HG03354 (cell line): ENCODE data around the gene RRAGA.
A peak's percentile ranks its signal among the peaks of the same experiment; 100 is the strongest.
"Not testable (repeated sequence)": the region's sequence is repeated elsewhere in the genome, so short reads cannot be mapped to it uniquely, and the experiment has no call there.

ENCODE experiments used
- ATAC-seq: cut with Tn5 transposase; IDR thresholded peaks from one replicate; pipeline ENCODE4 v1.9.1; 2021; ENCODE audit warnings: mild to moderate bottlenecking; ENCODE audit not compliant: unreplicated experiment, poor library complexity, severe bottlenecking

Gene RRAGA

GRCh38 chr9:19048966-19049916 is at the start of gene RRAGA:
Gene RRAGA, plus strand, starts transcription at chr9:19049427. Its CDS starts 233 bp downstream, at chr9:19049660.
- peak; percentile 91 for ATAC-seq

GRCh38 chr9:19000133-19000532 is 49.1 kb upstream of the RRAGA start:
- no peak for ATAC-seq

GRCh38 chr9:19009391-19009965 is 39.7 kb upstream of the RRAGA start:
- ATAC-seq = no peak

- no peak for ATAC-seq
Measured at GRCh38 chr9:19018201-19018600, 31.0 kb upstream of the RRAGA start.

GRCh38 chr9:19020886-19021455 is 28.3 kb upstream of the RRAGA start:
- no peak for ATAC-seq

- ATAC-seq = not testable (repeated sequence)
Measured at GRCh38 chr9:19021649-19022048, 27.6 kb upstream of the RRAGA start.

GRCh38 chr9:19022206-19022605 is 27.0 kb upstream of the RRAGA start:
- no peak for ATAC-seq

- ATAC-seq = no peak
Measured at GRCh38 chr9:19023078-19023477, 26.1 kb upstream of the RRAGA start.

- ATAC-seq = no peak
Measured at GRCh38 chr9:19026375-19026774, 22.9 kb upstream of the RRAGA start.

- no peak for ATAC-seq
Measured at GRCh38 chr9:19027825-19028224, 21.4 kb upstream of the RRAGA start.

GRCh38 chr9:19028835-19029451 is 20.3 kb upstream of the RRAGA start:
- peak; percentile 78 for ATAC-seq

- ATAC-seq = no peak
Measured at GRCh38 chr9:19030899-19031298, 18.3 kb upstream of the RRAGA start.

GRCh38 chr9:19032406-19032805 is 16.8 kb upstream of the RRAGA start:
- ATAC-seq = no peak

GRCh38 chr9:19033015-19033414 is 16.2 kb upstream of the RRAGA start, which contains the start of gene SAXO1:
Gene SAXO1, minus strand, starts transcription at chr9:19033209. Its CDS starts 301 bp downstream, at chr9:19032908.
- ATAC-seq = no peak

GRCh38 chr9:19036611-19037010 is 12.6 kb upstream of the RRAGA start:
- no peak for ATAC-seq

- peak; percentile 1 for ATAC-seq
Measured at GRCh38 chr9:19049917-19050636, 850 bp downstream of the RRAGA start.

- ATAC-seq = no peak
Measured at GRCh38 chr9:19050637-19051591, 1.7 kb downstream of the RRAGA start.

- no peak for ATAC-seq
Measured at GRCh38 chr9:19057033-19057432, 7.8 kb downstream of the RRAGA start.

- no peak for ATAC-seq
Measured at GRCh38 chr9:19074229-19074628, 25.0 kb downstream of the RRAGA start.
